BJ (cell line): ENCODE results near the gene TMEM120B. TPM values are rescaled to one million over a fixed set of nuclear protein-coding genes. Genes with fewer than 3 reads are reported as not detected.
"Not testable (repeated sequence)": the region's sequence is repeated elsewhere in the genome, so short reads cannot be mapped to it uniquely, and the experiment has no call there.

Experiments used
- CTCF ChIA-PET: fragments of 350-600 bp; formaldehyde crosslinking; extraction: SDS; loops from one replicate; lab custom pipeline; 2021; ENCODE audit warnings: antibody characterized with exemption, inconsistent platforms; lab: Yijun Ruan, JAX
- POLR2A ChIA-PET: fragments of 300-600 bp; sonication (Branson Sonifier 250); formaldehyde crosslinking; extraction: SDS; loops from one replicate; lab custom pipeline; 2021; ENCODE audit warnings: antibody characterized with exemption; lab: Charles Lee
- DNase-seq: peaks from one replicate; pipeline ENCODE4 v3.0.0-alpha.2; 2011; ENCODE audit warnings: low read depth
- H3K27me3 ChIP-seq: 2 replicates; pipeline ENCODE4 v1.6.0; 2011; ENCODE audit warnings: low read length; ENCODE audit not compliant: control insufficient read depth, insufficient read depth
- H3K36me3 ChIP-seq: 2 replicates; pipeline ENCODE4 v1.5.1; 2011; ENCODE audit warnings: low read length; ENCODE audit not compliant: control insufficient read depth, insufficient read depth
- H3K4me3 ChIP-seq: 2 replicates; pipeline ENCODE4 v1.5.1; 2011; ENCODE audit warnings: low read depth, mild to moderate bottlenecking, control low read depth, low read length
- CTCF ChIP-seq: IDR thresholded peaks from 2 replicates; pipeline ENCODE4 v1.5.1; 2011; ENCODE audit warnings: low read depth, mild to moderate bottlenecking, control low read depth, inconsistent platforms, low read length, moderate library complexity; ENCODE audit not compliant: insufficient read depth
- polyA plus RNA-seq: library from polyadenylated mRNA; depleted of rRNA; stranded (reverse); fragments of >200 nt; gene quantifications from 2 replicates; pipeline ENCODE4 v1.2.3, GENCODE V29; 2011

The TMEM120B gene
- polyA plus RNA-seq, 1 experiment: 11.4 TPM

DNA sequence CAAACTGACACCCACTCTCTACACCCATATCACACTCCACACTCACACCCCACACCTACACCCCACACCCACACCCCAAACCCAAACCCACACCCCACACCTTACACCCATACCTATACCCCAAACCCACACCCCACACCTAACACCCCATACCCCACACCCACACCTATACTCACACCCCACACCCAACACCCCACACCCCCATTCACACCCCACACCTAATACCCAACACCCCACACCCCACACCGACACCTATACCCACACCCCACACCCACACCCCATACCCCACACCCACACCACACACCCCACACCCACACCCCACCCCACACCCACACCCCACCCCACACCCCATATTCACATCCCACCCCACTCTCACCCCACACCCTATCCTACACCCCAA lies 38.5 kb downstream of the TMEM120B start:
- no peak for TF ChIP-seq CTCF
- POLR2A ChIA-PET: no interaction called here

GRCh38 chr12:121751749-121752351 lies 39.3 kb downstream of the TMEM120B start:
- Histone ChIP-seq H3K36me3 (peaks cover 7% of the 10 kb centered on the region; the same call in 1 of the 2 replicates), H3K27me3 (no peaks in the 10 kb centered on the region), H3K4me3 (no peak overlapping the region)
- POLR2A ChIA-PET: no interaction called here
- no peak for DNase-seq
- CTCF ChIA-PET: no interaction called here
- TF ChIP-seq CTCF: no peak

More for the DNA sequence above, 38.5 kb downstream of the TMEM120B start:
- Histone ChIP-seq H3K4me3 (no peak overlapping the region), H3K36me3 (peaks cover 7% of the 10 kb centered on the region; the same call in 1 of the 2 replicates), H3K27me3 (no peaks in the 10 kb centered on the region)
- CTCF ChIA-PET: no interaction called here
- DNase-seq: no peak

GRCh38 chr12:121753844-121754264 lies 41.3 kb downstream of the TMEM120B start:
- ChIA-PET POLR2A (interaction anchor here (0.5 kb wide), 1 partner anchor 217 kb away, joined by 7 read pairs; no protein-coding TSS in a partner anchor), CTCF (interaction anchor here (1.0 to 1.1 kb wide), 2 partner anchors 8 to 40 kb away, joined by 3 to 4 read pairs; partner anchors contain the start of gene RHOF)
- no peak overlapping the region for H3K4me3 ChIP-seq
- peaks cover 8% of the 10 kb centered on the region for H3K36me3 ChIP-seq
- TF ChIP-seq CTCF: no peak
- DNase-seq: no peak
- no peaks in the 10 kb centered on the region for H3K27me3 ChIP-seq

DNA sequence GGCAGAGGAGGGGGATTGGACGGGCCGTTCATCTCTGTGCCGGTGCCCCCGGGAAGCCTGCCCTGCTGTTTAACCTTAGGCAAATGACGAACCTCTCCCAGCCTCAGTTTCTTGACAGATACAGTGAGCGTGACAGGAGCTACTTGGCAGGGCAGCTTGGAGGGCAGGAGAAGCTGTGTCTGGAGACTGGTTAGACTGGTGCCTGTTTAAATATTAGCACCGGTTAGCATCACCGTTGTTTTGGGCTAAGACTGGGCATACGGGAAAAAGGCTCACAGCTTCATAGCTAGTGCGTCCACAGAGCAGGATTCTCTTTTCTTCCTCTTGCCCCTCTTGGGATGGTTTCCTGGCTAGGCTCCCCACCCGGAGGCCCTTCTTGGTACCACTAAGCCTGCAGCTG lies 42.3 kb downstream of the TMEM120B start:
- Histone ChIP-seq H3K36me3 (peaks cover 8% of the 10 kb centered on the region), H3K4me3 (no peak overlapping the region), H3K27me3 (no peaks in the 10 kb centered on the region)
- CTCF ChIA-PET: no interaction called here
- POLR2A ChIA-PET: no interaction called here
- no peak for TF ChIP-seq CTCF
- no peak for DNase-seq

- no peak for DNase-seq
- H3K27me3 ChIP-seq: no peaks in the 10 kb centered on the region
- peaks cover 4% of the 10 kb centered on the region for H3K36me3 ChIP-seq
- POLR2A ChIA-PET: no interaction called here
- CTCF ChIA-PET: interaction anchor here (0.8 to 1.1 kb wide), 2 partner anchors 10 to 43 kb away, joined by 4 read pairs; partner anchors contain the start of gene TMEM120B
- no peak overlapping the region for H3K4me3 ChIP-seq
- TF ChIP-seq CTCF: no peak
Measured at GRCh38 chr12:121755591-121755990, 43.0 kb downstream of the TMEM120B start.

DNA sequence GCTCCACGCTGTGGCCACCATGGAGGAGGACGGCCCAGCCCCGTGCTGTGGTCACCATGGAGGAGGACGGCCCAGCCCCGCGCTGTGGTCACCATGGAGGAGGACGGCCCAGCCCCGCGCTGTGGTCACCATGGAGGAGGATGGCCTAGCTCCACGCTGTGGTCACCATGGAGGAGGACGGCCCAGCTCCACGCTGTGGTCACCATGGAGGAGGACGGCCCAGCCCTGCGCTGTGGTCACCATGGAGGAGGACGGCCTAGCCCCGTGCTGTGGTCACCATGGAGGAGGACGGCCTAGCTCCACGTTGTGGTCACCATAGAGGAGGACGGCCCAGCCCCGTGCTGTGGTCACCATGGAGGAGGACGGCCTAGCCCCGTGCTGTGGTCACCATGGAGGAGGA lies 46.0 kb downstream of the TMEM120B start:
- DNase-seq, H3K27me3 ChIP-seq, H3K4me3 ChIP-seq, H3K36me3 ChIP-seq, POLR2A ChIA-PET: not testable (repeated sequence)
- CTCF ChIA-PET: interaction anchor here (2.0 kb wide), 1 partner anchor 36 kb away, joined by 10 read pairs; the partner anchor contains the start of gene RHOF
